Measurements from ENCODE around the gene TIMM13. TPM values are rescaled to one million over a fixed set of nuclear protein-coding genes. Genes with fewer than 3 reads are reported as not detected.
A peak's percentile ranks its signal among the peaks of the same experiment; 100 is the strongest.
"Not testable (repeated sequence)": the region's sequence is repeated elsewhere in the genome, so short reads cannot be mapped to it uniquely, and the experiment has no call there.

TIMM13 gene
- polyA plus RNA-seq (ENCODE audit: insufficient read length): 90.5 TPM

DNA sequence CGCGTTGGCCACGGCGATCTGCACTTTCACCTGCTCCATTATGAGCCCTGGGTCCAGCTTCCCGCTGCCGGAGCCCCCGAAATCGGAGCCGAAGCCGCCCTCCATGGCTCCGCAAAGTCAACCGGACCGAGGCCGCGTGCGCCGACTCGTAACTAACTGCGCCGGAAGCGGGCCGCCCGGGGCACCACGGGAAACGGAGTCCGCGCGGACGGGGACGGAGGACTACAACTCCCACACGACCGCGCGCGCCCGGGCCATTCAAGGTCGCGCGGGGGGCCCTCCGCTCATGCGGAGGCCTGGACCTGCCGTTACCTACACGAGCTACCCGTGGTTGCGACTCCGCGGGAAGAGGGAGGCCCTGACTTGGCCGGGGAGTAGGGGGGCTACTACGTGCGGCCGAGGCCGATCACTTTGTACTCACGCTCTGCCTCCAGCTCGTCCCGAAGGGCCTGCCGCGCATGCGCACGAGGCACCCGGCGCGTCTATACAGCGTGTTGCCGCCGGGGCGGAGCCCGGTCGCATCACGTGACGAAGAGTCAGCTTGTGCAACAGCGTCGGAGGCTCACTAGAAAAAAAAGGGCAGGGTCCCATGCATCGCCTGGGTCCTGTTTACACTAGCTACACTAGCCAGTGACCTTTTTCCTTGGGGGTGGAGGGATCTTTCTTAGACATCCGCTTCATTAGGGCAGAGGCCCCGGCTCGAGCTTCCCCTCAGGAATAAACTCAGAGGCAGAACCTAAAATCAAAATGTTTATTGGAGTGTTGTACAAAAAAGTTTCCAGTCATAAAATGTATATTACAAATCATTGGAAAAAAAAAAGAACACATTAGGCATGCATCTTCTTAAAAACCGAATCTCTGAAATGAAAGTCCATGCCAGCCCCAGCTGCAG is at the start of gene TIMM13:
TSS of gene TIMM13 (minus strand) at position 158 of the 892 bp plus-strand sequence. CDS start at position 105, 53 bp downstream.
- DNase-seq (ENCODE audit: low read depth): peak; percentile 95

DNA sequence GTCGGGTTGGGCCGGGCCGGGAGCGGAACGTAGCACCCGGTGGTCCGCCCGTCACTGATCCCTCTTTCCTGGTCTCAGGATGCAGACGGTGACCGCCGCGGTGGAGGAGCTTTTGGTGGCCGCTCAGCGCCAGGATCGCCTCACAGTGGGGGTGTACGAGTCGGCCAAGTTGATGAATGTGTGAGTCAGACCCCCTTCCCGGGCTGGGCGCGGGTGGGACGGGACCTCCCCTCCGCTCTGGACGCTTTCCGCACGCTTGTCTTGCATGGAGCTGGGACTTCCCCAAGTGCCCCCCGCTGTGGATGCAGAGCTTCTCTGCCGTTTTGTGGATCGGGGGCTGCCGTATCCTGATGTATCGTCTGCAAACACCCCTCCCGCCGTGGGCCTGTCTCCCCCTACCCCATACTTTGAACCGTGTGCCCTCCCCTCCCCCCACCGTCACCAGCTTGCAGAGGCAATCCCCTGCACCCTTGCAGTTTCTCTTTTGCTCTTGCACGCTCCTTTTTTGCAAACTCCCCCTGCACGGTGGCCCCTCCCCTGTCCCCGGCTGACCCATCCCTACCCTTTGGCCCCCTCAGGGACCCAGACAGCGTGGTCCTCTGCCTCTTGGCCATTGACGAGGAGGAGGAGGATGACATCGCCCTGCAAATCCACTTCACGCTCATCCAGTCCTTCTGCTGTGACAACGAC is 49.2 kb upstream of the TIMM13 start:
- DNase-seq (ENCODE audit: low read depth): no peak

DNA sequence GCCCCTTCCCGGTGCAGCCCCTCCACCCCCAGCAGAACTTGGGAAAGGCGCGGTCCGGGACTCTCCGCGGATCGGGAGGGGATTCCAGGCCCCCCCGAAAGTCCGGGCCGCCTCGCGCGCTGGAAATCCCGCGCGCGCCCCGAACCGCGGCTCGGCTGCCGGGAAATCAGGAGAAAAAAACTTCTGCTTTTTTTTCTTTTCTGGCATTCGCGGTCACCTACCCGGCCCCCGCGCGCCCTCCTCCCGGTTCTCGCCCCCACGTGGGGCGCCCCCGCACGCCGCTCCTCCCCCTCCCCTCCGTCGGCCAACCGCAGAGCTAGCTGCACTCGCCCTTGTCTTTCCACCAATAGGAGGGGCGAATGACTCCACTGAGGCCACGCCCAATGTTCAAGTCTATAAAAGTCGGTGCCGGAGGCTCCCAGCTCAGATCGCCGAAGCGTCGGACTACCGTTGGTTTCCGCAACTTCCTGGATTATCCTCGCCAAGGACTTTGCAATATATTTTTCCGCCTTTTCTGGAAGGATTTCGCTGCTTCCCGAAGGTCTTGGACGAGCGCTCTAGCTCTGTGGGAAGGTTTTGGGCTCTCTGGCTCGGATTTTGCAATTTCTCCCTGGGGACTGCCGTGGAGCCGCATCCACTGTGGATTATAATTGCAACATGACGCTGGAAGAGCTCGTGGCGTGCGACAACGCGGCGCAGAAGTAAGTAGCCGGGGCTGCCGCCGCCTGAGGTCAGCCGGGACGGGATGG is 48.5 kb upstream of the TIMM13 start, which contains the start of gene GADD45B:
TSS of gene GADD45B (plus strand) at position 426 of the 749 bp plus-strand sequence. CDS start at position 658, 232 bp downstream.
- DNase-seq (ENCODE audit: low read depth): peak; percentile 96

DNA sequence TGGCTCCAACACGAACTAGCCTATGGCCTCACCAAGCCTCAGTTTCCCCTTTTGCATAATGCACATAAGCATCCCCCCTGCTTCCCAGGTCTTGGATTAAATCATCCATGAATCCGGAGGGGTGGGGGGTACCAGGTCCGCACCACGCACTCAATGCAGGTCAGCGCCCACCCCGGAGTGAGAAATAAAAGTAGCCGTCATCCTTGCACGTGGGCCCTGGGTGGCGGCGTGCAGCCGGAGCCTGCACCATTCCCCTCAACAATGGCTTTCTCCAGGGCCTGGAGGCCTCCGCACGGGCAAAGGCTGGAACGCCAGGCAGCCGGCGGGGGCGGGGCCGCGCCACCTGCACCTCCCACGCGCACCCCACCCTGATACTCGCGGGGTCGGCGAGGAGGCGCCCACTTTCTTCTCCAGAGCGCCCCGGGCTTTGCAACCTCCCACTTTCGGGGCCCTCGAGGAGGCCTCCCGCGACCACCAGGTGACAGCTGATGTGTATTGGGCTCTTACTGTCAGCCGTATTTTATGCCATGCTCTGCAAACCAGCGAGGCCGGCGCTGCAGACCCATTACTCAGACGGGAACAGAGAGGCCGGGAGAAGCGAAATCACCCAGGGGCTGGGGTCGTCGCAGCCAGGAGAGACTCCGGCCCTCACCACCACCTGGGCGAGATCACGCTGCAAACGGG is 47.8 kb upstream of the TIMM13 start:
- DNase-seq (ENCODE audit: low read depth): no peak

DNA sequence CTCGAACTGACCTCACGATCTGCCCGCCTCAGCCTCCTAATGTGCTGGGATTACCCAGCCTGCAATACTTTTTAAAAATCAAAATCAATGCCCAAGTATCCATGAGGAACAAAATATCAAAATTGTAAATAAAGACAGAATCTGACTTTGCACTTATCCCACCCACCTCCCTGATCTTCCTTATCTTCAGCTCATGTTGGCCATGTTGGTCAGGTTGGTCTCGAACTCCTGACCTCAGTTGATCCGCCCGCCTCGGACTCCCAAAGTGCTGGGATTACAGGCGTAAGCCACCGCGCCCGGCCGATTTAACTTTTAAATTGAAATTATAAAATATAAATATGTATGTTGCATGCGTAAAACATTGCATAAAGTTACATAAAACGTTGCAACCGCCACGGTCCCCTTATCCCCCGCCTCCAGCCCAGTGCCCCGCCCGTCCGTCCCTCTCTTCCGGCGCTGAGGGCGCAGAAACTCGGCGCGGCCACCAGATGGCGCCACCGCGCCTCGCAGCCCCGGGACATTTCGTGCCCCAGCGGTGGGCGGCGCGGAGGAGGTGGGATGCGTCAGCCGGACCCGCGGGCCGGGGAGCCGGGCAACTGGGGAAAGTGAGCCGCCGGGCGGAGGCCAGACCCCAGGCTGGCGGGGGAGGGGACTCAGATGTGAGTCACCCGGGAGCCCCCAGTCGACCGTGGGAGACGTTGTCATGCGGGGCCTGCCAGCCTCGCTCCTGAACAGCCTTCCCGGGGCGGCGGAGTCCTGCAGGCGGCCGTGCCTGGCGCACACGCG is 47.0 kb upstream of the TIMM13 start:
- no peak for DNase-seq (ENCODE audit: low read depth)

DNA sequence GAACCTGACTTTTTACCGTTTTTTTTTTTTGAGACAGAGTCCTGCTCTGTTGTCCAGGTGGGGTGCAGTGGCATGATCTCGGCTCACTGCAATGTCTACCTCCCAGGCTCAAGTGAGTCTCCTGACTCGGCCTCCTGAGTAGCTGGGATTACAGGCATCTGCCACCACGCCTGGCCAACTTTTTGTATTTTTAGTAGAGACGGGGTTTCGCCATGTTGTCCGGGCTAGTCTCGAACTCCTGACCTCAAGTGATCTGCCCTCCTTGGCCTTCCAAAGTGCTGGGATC is 42.5 kb upstream of the TIMM13 start:
- not testable (repeated sequence) for DNase-seq (ENCODE audit: low read depth)

DNA sequence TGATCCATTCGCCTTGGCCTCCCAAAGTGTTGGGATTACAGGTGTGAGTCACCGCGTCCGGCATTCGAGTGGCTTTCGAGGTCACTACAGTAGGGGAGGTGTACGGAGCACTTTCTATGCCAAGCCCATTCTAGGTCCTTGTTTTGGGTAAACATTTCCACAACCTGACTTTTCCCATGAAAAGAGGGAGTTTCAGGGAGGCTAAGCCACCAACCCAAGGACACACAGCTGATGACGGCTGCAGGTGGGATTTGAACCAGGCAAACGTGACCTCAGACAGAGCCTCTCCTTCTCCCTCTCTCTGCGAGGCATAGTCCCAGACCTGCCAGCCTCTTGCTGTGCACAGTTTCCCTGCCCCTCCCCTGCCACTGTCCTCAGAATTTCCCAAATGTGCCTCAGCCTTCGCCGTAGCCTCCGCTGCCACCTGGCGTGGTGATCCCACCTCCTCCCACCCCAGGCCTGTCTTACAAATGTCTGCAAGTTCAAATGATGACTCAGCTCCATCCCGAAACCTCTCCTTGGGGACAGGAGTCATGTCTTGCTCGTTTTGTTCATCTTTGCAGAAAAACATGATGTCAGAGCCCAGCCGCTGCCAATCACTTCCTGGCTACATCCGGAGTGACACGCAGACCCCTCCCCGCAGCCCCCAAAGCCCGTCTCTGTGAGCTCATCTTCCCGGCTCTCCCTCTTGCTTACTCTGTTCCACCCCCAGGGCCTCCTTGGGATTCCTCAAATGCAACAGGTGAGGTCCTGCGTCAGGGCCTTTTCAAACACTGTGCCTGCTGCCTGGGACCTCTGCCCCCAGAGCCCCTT is 41.9 kb upstream of the TIMM13 start:
- DNase-seq (ENCODE audit: low read depth): no peak

DNA sequence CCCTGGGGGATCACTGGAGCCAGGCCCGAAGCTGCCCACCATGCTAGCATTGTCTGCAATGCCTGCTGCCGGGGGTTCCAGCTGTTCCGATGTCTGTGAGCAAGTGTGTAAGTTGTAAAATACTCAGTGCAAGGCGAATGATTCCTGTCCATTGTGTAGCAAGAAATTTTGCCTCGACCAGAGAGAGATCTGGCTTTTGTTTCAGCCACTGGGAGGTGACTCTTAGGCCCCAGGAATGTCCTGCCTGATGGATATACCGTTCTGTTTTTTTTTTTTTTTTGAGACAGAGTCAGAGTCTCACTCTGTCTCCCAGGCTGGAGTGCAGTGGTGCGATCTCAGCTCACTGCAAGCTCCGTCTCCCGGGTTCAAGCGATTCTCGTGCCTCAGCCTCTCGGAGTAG is 41.2 kb upstream of the TIMM13 start:
- DNase-seq (ENCODE audit: low read depth): no peak

DNA sequence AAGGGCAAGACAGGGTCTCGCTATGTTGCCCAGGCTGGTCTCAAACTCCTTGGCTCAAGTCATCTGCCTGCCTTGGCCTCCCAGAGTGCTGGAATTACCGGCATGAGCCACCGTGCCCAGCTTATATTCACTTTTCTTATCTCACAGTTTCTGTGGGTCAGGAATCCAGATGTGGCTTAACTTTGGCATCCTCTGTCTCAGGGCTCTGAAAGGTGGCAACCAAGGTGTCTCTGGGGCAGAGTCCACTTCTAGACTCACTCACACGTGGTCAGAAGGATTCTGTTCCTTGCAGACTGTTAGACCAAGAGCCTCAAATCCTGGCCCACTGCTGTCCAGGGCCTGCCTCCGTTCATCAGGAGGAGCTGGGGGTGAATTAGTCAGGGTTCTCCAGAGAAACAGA is 37.0 kb upstream of the TIMM13 start:
- DNase-seq (ENCODE audit: low read depth): no peak

DNA sequence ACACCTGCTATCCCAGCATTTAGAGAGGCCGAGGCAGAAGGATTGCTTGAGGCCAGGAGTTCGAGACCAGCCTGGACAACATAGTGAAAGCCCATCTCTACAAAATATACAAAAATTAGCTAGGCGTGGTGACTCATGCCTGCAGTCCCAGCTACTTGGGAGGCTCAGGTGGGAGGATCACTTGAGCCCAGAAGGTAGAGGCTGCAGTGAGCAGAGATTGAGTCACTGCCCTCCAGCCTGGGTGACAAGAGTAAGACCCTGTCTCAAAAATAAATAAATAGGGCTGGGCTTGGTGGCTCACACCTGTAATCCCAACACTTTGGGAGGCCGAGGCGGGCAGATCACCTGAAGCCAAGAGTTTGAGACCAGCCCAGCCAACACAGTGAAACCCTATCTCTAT is 36.3 kb upstream of the TIMM13 start:
- DNase-seq (ENCODE audit: low read depth): not testable (repeated sequence)

DNA sequence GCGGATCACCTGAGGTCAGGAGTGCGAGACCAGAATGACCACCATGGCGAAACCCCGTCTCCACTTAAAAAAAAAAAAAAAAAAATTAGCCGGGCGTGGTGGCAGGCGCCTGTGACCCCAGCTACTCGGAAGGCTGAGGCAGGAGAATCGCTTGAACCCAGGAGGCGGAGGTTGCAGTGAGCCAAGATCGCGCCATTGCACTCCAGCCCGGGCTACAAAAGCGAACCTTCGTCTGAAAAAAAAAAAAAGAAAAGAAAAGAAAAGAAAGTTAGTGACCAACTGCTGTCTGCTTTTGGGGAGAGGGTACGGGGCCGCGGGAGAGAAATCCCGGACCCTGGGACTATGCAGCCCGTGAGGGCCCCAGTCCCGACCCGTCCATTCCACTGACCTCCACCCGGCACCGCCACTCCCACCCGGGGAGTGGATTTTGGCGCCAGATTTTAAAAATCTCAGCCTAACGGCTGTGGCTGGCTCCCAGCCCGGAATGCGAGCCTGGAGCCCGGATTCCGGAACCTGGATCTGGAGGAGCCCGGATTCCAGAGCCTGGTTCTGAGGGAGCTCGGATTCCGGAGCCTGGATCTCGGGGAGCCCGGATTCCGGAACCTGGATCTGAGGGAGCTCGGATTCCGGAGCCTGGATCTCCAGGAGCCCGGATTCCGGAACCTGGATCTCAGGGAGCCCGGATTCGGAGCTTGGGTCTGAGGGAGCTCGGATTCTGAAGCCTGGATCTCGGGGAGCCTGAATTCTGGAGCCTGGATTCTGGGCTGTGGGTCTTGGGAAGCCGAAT is 35.4 kb upstream of the TIMM13 start:
- DNase-seq (ENCODE audit: low read depth): peak; percentile 79

DNA sequence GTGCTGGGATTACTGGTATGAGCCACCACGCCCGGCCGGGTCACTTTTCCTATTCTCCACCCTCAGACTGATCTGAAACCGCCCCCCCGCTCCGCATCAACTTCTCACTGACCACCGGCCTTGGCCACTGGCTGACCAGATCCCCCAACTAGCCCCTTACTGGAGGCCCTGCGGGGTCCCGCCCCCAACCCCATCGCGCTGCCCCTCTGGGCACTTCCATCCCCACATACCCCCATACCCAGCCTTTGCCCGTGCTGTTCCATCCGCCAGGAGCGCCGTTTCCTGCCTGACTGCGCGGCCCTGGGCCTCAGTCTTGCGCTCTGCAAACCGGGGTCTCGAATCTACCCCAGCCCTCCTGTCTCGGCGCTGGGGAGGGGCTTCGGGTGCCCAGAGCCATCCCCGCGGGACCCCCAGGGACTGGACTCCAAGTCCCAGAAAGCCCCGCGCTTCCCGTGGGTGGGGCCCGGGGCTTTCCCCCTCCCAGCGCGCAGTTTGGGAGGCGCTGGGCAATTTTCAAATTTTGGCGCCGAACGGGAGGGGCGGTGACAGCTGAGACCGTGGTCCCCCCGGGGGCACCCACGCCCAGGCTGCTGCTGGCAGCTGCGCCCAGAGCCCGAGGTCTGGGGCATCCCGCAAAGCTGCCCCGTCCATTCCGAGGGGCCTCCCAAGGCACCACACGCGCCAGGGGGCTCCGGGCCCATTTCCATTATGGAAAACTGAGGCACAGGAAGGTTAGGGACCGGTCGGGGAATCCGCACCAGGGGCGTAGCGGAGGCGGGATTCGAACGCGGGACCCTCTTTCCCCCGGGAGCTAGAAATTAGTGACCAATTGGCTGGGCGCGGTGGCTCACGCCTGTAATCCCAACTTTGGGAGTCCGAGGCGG is 34.6 kb upstream of the TIMM13 start:
- no peak for DNase-seq (ENCODE audit: low read depth)

DNA sequence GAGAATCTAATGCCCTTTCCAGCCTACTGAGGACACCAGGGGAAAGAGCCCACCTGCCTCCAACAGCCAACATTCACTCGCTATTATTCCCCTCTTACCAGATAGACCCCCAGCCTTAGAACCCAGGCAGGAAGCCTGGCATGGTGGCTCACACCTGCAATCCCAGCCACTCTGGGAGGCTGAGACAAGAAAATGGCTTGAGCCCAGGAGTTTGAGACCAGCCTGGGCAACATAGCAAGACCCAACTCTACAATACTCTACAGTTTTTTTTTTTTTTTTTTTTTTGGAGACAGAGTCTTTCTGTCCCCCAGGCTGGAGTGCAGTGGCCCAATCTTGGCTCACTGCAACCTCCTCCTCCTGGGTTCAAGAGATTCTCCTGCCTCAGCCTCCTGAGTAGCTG is 32.9 kb upstream of the TIMM13 start:
- DNase-seq (ENCODE audit: low read depth): no peak

DNA sequence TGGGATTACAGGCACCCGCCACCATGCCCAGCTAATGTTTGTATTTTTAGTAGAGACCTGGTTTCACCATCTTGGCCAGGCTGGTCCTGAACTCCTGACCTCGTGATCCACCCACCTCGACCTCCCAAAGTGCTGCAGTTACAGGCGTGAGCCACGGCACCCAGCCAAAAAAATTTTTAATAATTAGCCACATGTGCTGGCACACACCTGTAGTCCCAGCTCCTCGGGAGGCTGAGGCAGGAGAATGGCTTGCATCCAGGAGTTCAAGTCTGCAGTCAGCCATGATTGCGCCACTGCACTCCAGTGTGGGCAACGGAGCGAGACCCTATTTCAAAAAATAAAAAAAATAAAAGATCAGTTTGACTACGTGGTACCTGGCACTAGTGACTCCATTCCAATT is 31.4 kb upstream of the TIMM13 start:
- not testable (repeated sequence) for DNase-seq (ENCODE audit: low read depth)

DNA sequence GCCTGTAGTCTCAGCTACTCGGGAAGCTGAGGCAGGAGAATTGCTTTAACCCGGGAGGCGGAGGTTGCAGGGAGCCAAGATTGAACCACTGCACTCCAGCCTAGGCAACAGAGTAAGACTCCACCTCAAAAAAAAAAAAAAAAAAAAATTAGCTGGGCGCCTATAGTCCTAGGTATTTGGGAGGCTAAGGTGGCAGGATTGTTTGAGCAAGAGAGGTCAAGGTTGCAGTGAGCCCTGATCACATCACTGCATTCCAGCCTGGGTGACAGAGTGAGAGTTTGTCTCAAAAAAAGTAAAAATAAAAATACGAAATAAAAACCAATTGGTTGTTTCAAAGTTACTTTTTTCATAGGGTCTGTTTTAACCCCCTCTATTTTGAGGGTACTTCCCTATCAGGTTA is 30.7 kb upstream of the TIMM13 start:
- DNase-seq (ENCODE audit: low read depth): no peak

DNA sequence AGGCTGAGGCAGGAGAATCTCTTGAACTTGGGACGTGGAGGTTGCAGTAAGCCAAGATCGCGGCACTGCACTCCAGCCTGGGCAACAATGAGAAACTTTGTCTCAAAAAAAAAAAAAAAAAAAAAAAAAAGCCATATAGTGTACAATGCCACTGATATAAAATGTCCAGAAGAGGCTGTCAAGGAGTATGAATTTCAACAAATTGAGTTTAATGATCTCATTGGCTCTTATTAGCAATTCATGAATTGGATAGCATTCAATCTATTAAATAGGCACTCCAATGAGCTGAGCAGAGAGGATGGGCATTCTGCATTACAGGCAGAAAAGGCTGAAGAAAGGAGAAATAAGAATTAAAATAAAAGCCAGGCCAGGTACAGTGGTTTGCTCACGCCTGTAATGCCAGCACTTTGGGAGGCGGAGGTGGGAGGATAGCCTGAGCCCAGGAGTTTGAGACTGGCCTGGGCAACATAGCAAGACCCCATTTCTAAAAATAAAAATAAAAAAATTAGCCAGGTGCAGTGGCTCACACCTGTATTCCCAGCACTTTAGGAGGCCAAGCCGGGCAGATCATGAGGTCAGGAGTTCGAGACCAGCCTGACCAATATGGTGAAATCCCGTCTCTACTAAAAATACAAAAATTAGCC is 30.1 kb upstream of the TIMM13 start:
- no peak for DNase-seq (ENCODE audit: low read depth)

DNA sequence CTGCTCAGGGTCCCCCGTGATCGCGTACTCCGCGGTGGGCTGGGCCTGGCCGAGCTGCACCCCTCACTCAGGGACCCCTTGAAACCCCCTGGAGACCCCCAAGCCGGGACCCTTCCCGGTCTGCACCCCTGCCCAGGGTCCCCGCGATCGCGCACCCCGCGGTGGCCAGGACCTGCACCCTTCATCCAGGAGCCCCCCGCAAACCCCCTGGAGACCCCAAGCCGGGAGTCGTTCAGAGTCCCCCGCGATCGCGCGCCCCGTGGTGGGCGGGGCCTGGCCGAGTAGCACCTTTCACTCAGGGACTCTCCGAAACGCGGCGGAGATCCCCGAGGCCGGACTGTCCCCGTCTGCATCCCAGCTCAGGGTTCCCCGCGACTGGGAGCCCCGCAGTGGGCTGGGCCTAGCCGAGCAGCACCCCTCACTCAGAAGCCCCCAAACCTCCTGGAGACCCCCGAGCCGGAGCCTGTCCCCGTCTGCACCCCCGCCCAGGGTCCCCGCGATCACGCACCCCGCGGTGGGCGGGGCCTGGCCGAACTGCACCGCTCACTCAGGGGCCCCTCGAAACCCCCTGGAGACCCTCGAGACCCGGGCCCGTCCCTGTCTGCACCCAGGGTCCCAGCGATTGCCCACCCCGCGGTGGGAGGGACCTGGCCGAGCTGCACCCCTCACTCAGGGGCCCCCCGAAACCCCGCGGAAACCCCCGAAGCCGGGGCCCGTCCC is 28.6 kb upstream of the TIMM13 start:
- DNase-seq (ENCODE audit: low read depth): no peak

All from forelimb muscle (tissue), 1 donor.